ENCODE results near the gene PLA2G4B. TPM values are rescaled to one million over a fixed set of nuclear protein-coding genes. Genes with fewer than 3 reads are reported as not detected.

The PLA2G4B gene
- total RNA-seq, 1 donor from 2014 or later = 8.2 TPM

GRCh38 chr15:41798607-41799487, 39.8 kb upstream of the PLA2G4B start:
- H3K36me3 ChIP-seq (ENCODE audit: control insufficient read depth, insufficient read depth, low read length) = peaks cover 8% of the 10 kb centered on the region
- TF ChIP-seq, protein P1, sequence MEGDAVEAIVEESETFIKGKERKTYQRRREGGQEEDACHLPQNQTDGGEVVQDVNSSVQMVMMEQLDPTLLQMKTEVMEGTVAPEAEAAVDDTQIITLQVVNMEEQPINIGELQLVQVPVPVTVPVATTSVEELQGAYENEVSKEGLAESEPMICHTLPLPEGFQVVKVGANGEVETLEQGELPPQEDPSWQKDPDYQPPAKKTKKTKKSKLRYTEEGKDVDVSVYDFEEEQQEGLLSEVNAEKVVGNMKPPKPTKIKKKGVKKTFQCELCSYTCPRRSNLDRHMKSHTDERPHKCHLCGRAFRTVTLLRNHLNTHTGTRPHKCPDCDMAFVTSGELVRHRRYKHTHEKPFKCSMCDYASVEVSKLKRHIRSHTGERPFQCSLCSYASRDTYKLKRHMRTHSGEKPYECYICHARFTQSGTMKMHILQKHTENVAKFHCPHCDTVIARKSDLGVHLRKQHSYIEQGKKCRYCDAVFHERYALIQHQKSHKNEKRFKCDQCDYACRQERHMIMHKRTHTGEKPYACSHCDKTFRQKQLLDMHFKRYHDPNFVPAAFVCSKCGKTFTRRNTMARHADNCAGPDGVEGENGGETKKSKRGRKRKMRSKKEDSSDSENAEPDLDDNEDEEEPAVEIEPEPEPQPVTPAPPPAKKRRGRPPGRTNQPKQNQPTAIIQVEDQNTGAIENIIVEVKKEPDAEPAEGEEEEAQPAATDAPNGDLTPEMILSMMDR (IDR thresholded peaks at IDR 0.05; ENCODE audit: insufficient read depth, low read length, severe bottlenecking) = no peak
- FAIRE-seq = no peak
- H3K4me3 ChIP-seq (ENCODE audit: low read depth, low read length) = no peak overlapping the region
- no peaks in the 10 kb centered on the region for H3K27me3 ChIP-seq (ENCODE audit: control insufficient read depth, insufficient read depth, low read length)
- DNase-seq (ENCODE audit: low read depth) = no peak

GRCh38 chr15:41799488-41799805, 39.2 kb upstream of the PLA2G4B start:
- DNase-seq (ENCODE audit: low read depth) = no peak
- Histone ChIP-seq H3K27me3 (ENCODE audit: control insufficient read depth, insufficient read depth, low read length) (no peaks in the 10 kb centered on the region), H3K36me3 (ENCODE audit: control insufficient read depth, insufficient read depth, low read length) (peaks cover 8% of the 10 kb centered on the region), H3K4me3 (ENCODE audit: low read depth, low read length) (no peak overlapping the region)
- TF ChIP-seq, protein P1 (IDR thresholded peaks at IDR 0.05; ENCODE audit: insufficient read depth, low read length, severe bottlenecking) = no peak
- FAIRE-seq = no peak

GRCh38 chr15:41801185-41801584, 37.5 kb upstream of the PLA2G4B start:
- DNase-seq (ENCODE audit: low read depth) (no peak), FAIRE-seq (no peak)
- Histone ChIP-seq H3K4me3 (ENCODE audit: low read depth, low read length) (no peak overlapping the region), H3K36me3 (ENCODE audit: control insufficient read depth, insufficient read depth, low read length) (peaks cover 8% of the 10 kb centered on the region), H3K27me3 (ENCODE audit: control insufficient read depth, insufficient read depth, low read length) (no peaks in the 10 kb centered on the region)
- TF ChIP-seq, protein P1 (IDR thresholded peaks at IDR 0.05; ENCODE audit: insufficient read depth, low read length, severe bottlenecking) = no peak

DNA sequence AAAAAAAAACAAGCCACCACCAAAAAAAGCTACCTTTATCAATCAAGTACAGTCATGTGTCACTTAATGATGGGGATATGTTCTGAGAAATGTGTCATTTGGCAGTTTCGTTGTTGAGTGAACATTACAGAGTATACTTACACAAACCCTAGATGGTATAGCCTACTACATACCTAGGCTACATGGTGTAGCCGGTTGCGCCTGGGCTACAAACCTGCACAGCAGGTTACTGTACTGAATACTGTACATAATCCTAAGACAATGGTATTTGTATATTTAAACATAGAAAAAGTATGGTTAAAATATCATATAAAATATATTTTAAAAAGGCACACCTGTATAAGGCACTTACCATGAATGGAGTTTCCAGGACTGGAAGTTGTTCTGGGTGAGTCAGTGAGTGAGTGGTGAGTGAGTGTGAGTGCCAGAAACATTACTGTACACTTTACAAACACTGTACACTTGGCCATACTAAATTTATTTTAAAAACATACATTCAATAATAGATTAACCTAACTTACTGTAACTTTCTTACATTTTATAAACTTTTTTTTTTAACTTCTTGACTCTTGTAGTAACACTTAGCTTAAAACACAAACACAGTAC, 36.7 kb upstream of the PLA2G4B start:
- TF ChIP-seq, protein P1 (IDR thresholded peaks at IDR 0.05; ENCODE audit: insufficient read depth, low read length, severe bottlenecking) = no peak
- no peaks in the 10 kb centered on the region for H3K27me3 ChIP-seq (ENCODE audit: control insufficient read depth, insufficient read depth, low read length)
- no peak overlapping the region for H3K4me3 ChIP-seq (ENCODE audit: low read depth, low read length)
- FAIRE-seq (no peak), DNase-seq (ENCODE audit: low read depth) (peak; percentile 90)
- peaks cover 8% of the 10 kb centered on the region for H3K36me3 ChIP-seq (ENCODE audit: control insufficient read depth, insufficient read depth, low read length)

GRCh38 chr15:41804361-41804760, 34.3 kb upstream of the PLA2G4B start:
- FAIRE-seq (peak; percentile 98), DNase-seq (ENCODE audit: low read depth) (peak; percentile 99)
- H3K27me3 ChIP-seq (ENCODE audit: control insufficient read depth, insufficient read depth, low read length) = no peaks in the 10 kb centered on the region
- H3K36me3 ChIP-seq (ENCODE audit: control insufficient read depth, insufficient read depth, low read length) = peaks cover 5% of the 10 kb centered on the region
- TF ChIP-seq, protein P1 (IDR thresholded peaks at IDR 0.05; ENCODE audit: insufficient read depth, low read length, severe bottlenecking) = no peak
- no peak overlapping the region for H3K4me3 ChIP-seq (ENCODE audit: low read depth, low read length)
